HEK293 (cell line): ENCODE results near the gene CAPNS1.

Experiments used
- TRIM28 ChIP-seq: IDR thresholded peaks from 2 replicates; pipeline ENCODE4 v1.6.1; 2011; ENCODE audit warnings: low read length, control low read depth, borderline replicate concordance
- ZNF132 ChIP-seq: fragments of 450-650 bp; formaldehyde crosslinking; IDR thresholded peaks from 2 replicates; pipeline ENCODE4 v1.5.1; 2017; ENCODE audit warnings: missing biosample characterization, missing genetic modification characterization, borderline replicate concordance
- ZNF146 ChIP-seq: fragments of 450-650 bp; formaldehyde crosslinking; IDR thresholded peaks from 2 replicates; pipeline ENCODE4 v1.5.1; 2016; ENCODE audit warnings: missing biosample characterization, missing genetic modification characterization
- ZNF248 ChIP-seq: fragments of 450-650 bp; formaldehyde crosslinking; IDR thresholded peaks from 2 replicates; pipeline ENCODE4 v1.5.1; 2017; ENCODE audit warnings: missing biosample characterization, missing genetic modification characterization
- ZNF426 ChIP-seq: fragments of 450-650 bp; formaldehyde crosslinking; IDR thresholded peaks from 2 replicates; pipeline ENCODE4 v1.5.1; 2017; ENCODE audit warnings: missing biosample characterization, missing genetic modification characterization, mild to moderate bottlenecking, inconsistent platforms, moderate library complexity
- TF ChIP-seq, protein P1 (sequence below): fragments of 450-650 bp; formaldehyde crosslinking; IDR thresholded peaks from 2 replicates; pipeline ENCODE4 v1.5.1; 2016; ENCODE audit warnings: missing biosample characterization, missing genetic modification characterization, borderline replicate concordance
- TF ChIP-seq, protein P2 (sequence below): fragments of 450-650 bp; formaldehyde crosslinking; IDR thresholded peaks from 2 replicates; pipeline ENCODE4; 2016; ENCODE audit warnings: missing biosample characterization, missing genetic modification characterization
- TF ChIP-seq, protein P3 (sequence below): fragments of 450-650 bp; formaldehyde crosslinking; IDR thresholded peaks from 2 replicates; pipeline ENCODE4 v1.5.1; 2016; ENCODE audit warnings: missing biosample characterization, missing genetic modification characterization

DNA sequence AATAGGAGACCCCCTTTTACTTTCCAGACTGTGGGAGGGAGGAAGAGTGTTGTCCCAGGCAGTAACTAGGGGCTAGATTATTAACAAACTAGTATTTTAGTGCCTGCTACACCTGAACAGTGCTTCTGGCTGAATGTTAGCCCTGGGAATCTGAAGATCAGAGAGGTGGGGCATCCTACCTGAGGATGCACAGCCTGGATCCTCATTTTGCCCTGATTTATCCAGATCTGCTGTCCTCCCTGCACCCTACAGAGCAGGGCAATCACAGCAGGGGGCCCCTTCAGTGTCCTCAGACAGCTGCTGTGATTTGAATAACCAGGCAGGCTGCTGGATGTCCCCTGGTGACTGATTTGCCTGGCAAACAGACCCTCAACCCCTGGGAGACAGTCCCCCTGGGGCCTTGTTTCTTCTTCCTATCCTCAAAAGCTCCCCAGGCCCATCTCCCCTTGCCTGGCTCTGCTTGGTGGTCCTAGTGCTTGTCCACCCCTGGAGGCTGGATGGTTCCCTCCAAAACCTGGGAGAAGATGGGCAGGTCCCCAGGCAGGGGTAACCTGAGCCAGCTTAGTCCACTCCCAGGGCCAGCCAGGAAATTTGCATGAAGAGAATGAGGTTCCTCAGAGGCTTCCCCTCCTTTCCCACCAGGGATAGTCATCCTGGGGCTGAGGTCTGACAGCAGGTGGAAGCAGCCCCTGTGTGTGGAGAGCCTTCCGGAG, 29.2 kb upstream of the CAPNS1 start, which contains the start of gene OVOL3:
- TF ChIP-seq ZNF146 (tag by site-specific recombination) = no peak
- TF ChIP-seq ZNF248 = no peak
- TF ChIP-seq, protein P1, sequence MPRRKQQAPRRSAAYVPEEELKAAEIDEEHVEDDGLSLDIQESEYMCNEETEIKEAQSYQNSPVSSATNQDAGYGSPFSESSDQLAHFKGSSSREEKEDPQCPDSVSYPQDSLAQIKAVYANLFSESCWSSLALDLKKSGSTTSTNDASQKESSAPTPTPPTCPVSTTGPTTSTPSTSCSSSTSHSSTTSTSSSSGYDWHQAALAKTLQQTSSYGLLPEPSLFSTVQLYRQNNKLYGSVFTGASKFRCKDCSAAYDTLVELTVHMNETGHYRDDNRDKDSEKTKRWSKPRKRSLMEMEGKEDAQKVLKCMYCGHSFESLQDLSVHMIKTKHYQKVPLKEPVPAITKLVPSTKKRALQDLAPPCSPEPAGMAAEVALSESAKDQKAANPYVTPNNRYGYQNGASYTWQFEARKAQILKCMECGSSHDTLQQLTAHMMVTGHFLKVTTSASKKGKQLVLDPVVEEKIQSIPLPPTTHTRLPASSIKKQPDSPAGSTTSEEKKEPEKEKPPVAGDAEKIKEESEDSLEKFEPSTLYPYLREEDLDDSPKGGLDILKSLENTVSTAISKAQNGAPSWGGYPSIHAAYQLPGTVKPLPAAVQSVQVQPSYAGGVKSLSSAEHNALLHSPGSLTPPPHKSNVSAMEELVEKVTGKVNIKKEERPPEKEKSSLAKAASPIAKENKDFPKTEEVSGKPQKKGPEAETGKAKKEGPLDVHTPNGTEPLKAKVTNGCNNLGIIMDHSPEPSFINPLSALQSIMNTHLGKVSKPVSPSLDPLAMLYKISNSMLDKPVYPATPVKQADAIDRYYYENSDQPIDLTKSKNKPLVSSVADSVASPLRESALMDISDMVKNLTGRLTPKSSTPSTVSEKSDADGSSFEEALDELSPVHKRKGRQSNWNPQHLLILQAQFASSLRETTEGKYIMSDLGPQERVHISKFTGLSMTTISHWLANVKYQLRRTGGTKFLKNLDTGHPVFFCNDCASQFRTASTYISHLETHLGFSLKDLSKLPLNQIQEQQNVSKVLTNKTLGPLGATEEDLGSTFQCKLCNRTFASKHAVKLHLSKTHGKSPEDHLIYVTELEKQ (tag by site-specific recombination) = no peak
- no peak for TF ChIP-seq ZNF426
- TF ChIP-seq, protein P2, sequence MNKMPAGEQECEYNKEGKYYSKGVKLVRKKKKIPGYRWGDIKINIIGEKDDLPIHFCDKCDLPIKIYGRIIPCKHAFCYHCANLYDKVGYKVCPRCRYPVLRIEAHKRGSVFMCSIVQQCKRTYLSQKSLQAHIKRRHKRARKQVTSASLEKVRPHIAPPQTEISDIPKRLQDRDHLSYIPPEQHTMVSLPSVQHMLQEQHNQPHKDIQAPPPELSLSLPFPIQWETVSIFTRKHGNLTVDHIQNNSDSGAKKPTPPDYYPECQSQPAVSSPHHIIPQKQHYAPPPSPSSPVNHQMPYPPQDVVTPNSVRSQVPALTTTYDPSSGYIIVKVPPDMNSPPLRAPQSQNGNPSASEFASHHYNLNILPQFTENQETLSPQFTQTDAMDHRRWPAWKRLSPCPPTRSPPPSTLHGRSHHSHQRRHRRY (tag by site-specific recombination) = no peak
- TF ChIP-seq, protein P3, sequence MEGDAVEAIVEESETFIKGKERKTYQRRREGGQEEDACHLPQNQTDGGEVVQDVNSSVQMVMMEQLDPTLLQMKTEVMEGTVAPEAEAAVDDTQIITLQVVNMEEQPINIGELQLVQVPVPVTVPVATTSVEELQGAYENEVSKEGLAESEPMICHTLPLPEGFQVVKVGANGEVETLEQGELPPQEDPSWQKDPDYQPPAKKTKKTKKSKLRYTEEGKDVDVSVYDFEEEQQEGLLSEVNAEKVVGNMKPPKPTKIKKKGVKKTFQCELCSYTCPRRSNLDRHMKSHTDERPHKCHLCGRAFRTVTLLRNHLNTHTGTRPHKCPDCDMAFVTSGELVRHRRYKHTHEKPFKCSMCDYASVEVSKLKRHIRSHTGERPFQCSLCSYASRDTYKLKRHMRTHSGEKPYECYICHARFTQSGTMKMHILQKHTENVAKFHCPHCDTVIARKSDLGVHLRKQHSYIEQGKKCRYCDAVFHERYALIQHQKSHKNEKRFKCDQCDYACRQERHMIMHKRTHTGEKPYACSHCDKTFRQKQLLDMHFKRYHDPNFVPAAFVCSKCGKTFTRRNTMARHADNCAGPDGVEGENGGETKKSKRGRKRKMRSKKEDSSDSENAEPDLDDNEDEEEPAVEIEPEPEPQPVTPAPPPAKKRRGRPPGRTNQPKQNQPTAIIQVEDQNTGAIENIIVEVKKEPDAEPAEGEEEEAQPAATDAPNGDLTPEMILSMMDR (tag by site-specific recombination) = no peak
- no peak for TF ChIP-seq TRIM28
- TF ChIP-seq ZNF132 (tag by site-specific recombination) = no peak
